HepG2 (cell line): ENCODE measurements around the gene RAB32. TPM values are rescaled to one million over a fixed set of nuclear protein-coding genes. Genes with fewer than 3 reads are reported as not detected.

ENCODE experiments used
- ATAC-seq: fragments of 200-7000 bp; cut with Tn5 transposase; 3 replicates; pipeline ENCODE4 v1.9.1; 2020; ENCODE audit warnings: mild to moderate bottlenecking, moderate library complexity
- BruUV-seq: library from RNA; stranded (reverse); fragments of 400-500 nt; replicated peaks from 2 replicates; lab custom pipeline; 2021; lab: Mats Ljungman, UMichigan
- CTCF ChIA-PET: fragments of 300-600 bp; formaldehyde crosslinking; extraction: SDS; loops from one replicate; lab custom pipeline; 2021; ENCODE audit warnings: low total read pairs, inconsistent platforms, low intra/inter-chr PET ratio; lab: Yijun Ruan, JAX
- POLR2A ChIA-PET: fragments of 350-600 bp; sonication (Branson Sonifier 250); formaldehyde crosslinking; loops from one replicate; lab custom pipeline; 2020; ENCODE audit warnings: antibody characterized with exemption, inconsistent platforms; lab: Yijun Ruan, JAX
- DNase-seq: peaks from one replicate; pipeline ENCODE4 v3.0.0-alpha.2; 2015; ENCODE audit warnings: low spot score
- FAIRE-seq: peaks from 3 replicates; lab custom pipeline; 2011; peaks lifted over from hg19 to GRCh38; lab: Jason Lieb, UNC
- H2AFZ ChIP-seq: one replicate; pipeline ENCODE4 v1.6.1; 2011; ENCODE audit warnings: low read length, inconsistent platforms
- H3K27ac ChIP-seq: fragments of 300-600 bp; 3 replicates; pipeline ENCODE4 v1.8.0; 2011; ENCODE audit warnings: mixed run types, mild to moderate bottlenecking, mixed read lengths, low read length, inconsistent platforms; ENCODE audit not compliant: insufficient read depth; ENCODE audit errors: extremely low read length
- H3K27me3 ChIP-seq, 2 experiments: fragments of 200-600 bp in 1 of 2; 2 replicates in 1 of 2; 3 replicates in 1 of 2; pipeline versions ENCODE4 v1.6.0 to v1.8.0; 2011; ENCODE audit warnings: low read length in 2 of 2, mild to moderate bottlenecking in 2 of 2, moderate library complexity in 2 of 2, inconsistent platforms in 1 of 2; ENCODE audit not compliant: insufficient read depth in 2 of 2, control insufficient read depth in 1 of 2
- H3K36me3 ChIP-seq, 2 experiments: fragments of 200-600 bp in 1 of 2; replicated peaks in 1 of 2; 2 replicates in 1 of 2; 3 replicates in 1 of 2; pipeline versions ENCODE4 v1.5.1 to v1.8.0; 2011; ENCODE audit warnings: low read length in 2 of 2, inconsistent platforms in 1 of 2; ENCODE audit not compliant: insufficient read depth in 2 of 2, control insufficient read depth in 1 of 2
- H3K4me1 ChIP-seq: 2 replicates; pipeline ENCODE4 v1.5.1; 2012; ENCODE audit warnings: low read length, inconsistent platforms; ENCODE audit not compliant: insufficient read depth
- H3K4me2 ChIP-seq: 2 replicates; pipeline ENCODE4 v1.6.0; 2011; ENCODE audit warnings: low read depth, low read length, inconsistent platforms
- H3K4me3 ChIP-seq, 3 experiments: fragments of 200-600 bp in 1 of 3; sonication (generic), shearing (Covaris generic) in 1 of 3; replicated peaks in 1 of 3; 2 replicates each; pipeline ENCODE4 v1.5.1; 2011 to 2016; ENCODE audit warnings: low read length in 3 of 3, inconsistent platforms in 2 of 3, low read depth in 2 of 3, mild to moderate bottlenecking in 2 of 3, control low read depth in 1 of 3, mixed read lengths in 1 of 3; ENCODE audit not compliant: insufficient read depth in 1 of 3
- H3K79me2 ChIP-seq: one replicate; pipeline ENCODE4 v1.6.1; 2011; ENCODE audit warnings: low read length, inconsistent platforms; ENCODE audit not compliant: insufficient read depth
- H3K9ac ChIP-seq: 2 replicates; pipeline ENCODE4 v1.6.0; 2011; ENCODE audit warnings: mild to moderate bottlenecking, low read depth, low read length, inconsistent platforms; ENCODE audit not compliant: insufficient read depth
- H3K9me3 ChIP-seq: 2 replicates; pipeline ENCODE4 v1.5.1; 2012; ENCODE audit warnings: mild to moderate bottlenecking, low read length
- H4K20me1 ChIP-seq: 2 replicates; pipeline ENCODE4 v1.6.0; 2011; ENCODE audit warnings: inconsistent platforms, mild to moderate bottlenecking, low read length, moderate library complexity; ENCODE audit not compliant: insufficient read depth
- E2F2 ChIP-seq: sonication (generic); formaldehyde crosslinking; IDR thresholded peaks from 2 replicates; pipeline ENCODE4 v1.4.0; 2020; ENCODE audit warnings: missing genetic modification reagents, borderline replicate concordance
- GABPB1 ChIP-seq: IDR thresholded peaks from 2 replicates; pipeline ENCODE4 v1.6.1; 2016; ENCODE audit warnings: mild to moderate bottlenecking, missing genetic modification reagents, moderate library complexity, missing compliant biosample characterization
- HCFC1 ChIP-seq: fragments of 150-350 bp; IDR thresholded peaks from 2 replicates; pipeline ENCODE4 v1.6.1; 2014; ENCODE audit warnings: low read depth, low read length
- HINFP ChIP-seq: sonication (generic); formaldehyde crosslinking; IDR thresholded peaks from 2 replicates; pipeline ENCODE4 v1.4.0; 2020; ENCODE audit warnings: low read depth, mild to moderate bottlenecking, missing genetic modification reagents
- HMG20A ChIP-seq: IDR thresholded peaks from 2 replicates; pipeline ENCODE4 v1.6.1; 2016; ENCODE audit warnings: borderline replicate concordance
- IRX3 ChIP-seq: sonication (generic); formaldehyde crosslinking; IDR thresholded peaks from 2 replicates; pipeline ENCODE4 v1.8.1; 2023; ENCODE audit warnings: mild to moderate bottlenecking, low read depth, missing genetic modification reagents, borderline replicate concordance
- KLF11 ChIP-seq: IDR thresholded peaks from 2 replicates; pipeline ENCODE4 v1.6.1; 2016; ENCODE audit warnings: missing compliant biosample characterization
- KLF16 ChIP-seq, 2 experiments: sonication (generic) in 1 of 2; formaldehyde crosslinking in 1 of 2; IDR thresholded peaks; 2 replicates each; pipeline versions ENCODE4 v1.6.1 to v1.8.0; 2016 to 2023; ENCODE audit warnings: missing genetic modification reagents in 2 of 2, missing compliant biosample characterization in 1 of 2
- KMT2B ChIP-seq: IDR thresholded peaks from 2 replicates; pipeline ENCODE4 v1.6.1; 2016; ENCODE audit warnings: missing genetic modification reagents, missing compliant biosample characterization
- MAZ ChIP-seq, 2 experiments: sonication (generic) in 1 of 2; formaldehyde crosslinking in 1 of 2; IDR thresholded peaks; 2 replicates each; pipeline versions ENCODE4 v1.5.0 to v1.6.1; 2012 to 2020; ENCODE audit warnings: low read depth in 2 of 2, mild to moderate bottlenecking in 2 of 2, borderline replicate concordance in 1 of 2, improper control_type of control experiment in 1 of 2, low read length in 1 of 2, missing genetic modification reagents in 1 of 2, moderate library complexity in 1 of 2
- MED1 ChIP-seq: sonication (generic); formaldehyde crosslinking; IDR thresholded peaks from 2 replicates; pipeline ENCODE4 v1.4.0; 2020; ENCODE audit warnings: missing genetic modification reagents
- RCOR2 ChIP-seq: IDR thresholded peaks from 2 replicates; pipeline ENCODE4 v1.6.1; 2016; ENCODE audit warnings: missing biosample characterization, missing genetic modification reagents
- ZBTB1 ChIP-seq: sonication (generic); formaldehyde crosslinking; IDR thresholded peaks from 2 replicates; pipeline ENCODE4 v1.4.0; 2020; ENCODE audit warnings: missing genetic modification reagents, borderline replicate concordance
- ZBTB43 ChIP-seq: sonication (generic); formaldehyde crosslinking; conservative IDR thresholded peaks from 2 replicates; pipeline ENCODE4 v1.4.0; 2020; ENCODE audit warnings: missing genetic modification reagents
- ZFP36 ChIP-seq: fragments of 150-350 bp; IDR thresholded peaks from 2 replicates; pipeline ENCODE4 v1.6.1; 2018; ENCODE audit warnings: borderline replicate concordance, low read length, low read depth; ENCODE audit not compliant: partially characterized antibody
- ZFX ChIP-seq: sonication (generic); formaldehyde crosslinking; IDR thresholded peaks from 2 replicates; pipeline ENCODE4 v1.4.0; 2020; ENCODE audit warnings: mild to moderate bottlenecking, low read depth, missing genetic modification reagents, moderate library complexity
- ZNF232 ChIP-seq: sonication (generic); formaldehyde crosslinking; IDR thresholded peaks from 2 replicates; pipeline ENCODE4 v1.4.0; 2020; ENCODE audit warnings: missing genetic modification reagents, borderline replicate concordance
- ZNF83 ChIP-seq: sonication (generic); formaldehyde crosslinking; IDR thresholded peaks from 2 replicates; pipeline ENCODE4 v1.4.0; 2020; ENCODE audit warnings: missing genetic modification reagents, mild to moderate bottlenecking, borderline replicate concordance
- WGBS: methylation state at CpG from one replicate; pipeline ENCODE4 v1.1.6; 2017; ENCODE audit warnings: low lambda C conversion rate; 5-methylcytosine and 5-hydroxymethylcytosine counted together
- in situ Hi-C: cut with HindIII; loops from 2 replicates; pipeline ENCODE4 v1.10.0; 2017; ENCODE audit warnings: low pct_unique_long_range_greater_than_20kb; ENCODE audit not compliant: extremely low pct_ligation_motif_present
- intact Hi-C: fragments of 100-400 bp; cut with micrococcal nuclease; formaldehyde crosslinking; loops from one replicate; pipeline ENCODE4 v1.10.0; 2022; ENCODE audit not compliant: unreplicated experiment
- polyA plus RNA-seq, 8 experiments: library from polyadenylated mRNA; depleted of rRNA in 3 of 8; stranded (reverse) in 7 of 8; unstranded in 1 of 8; fragments of >200 nt; fragmentation: Illumina TruSeq in 4 of 8; extraction: Trizol in 4 of 8; gene quantifications; 2 replicates each; pipeline versions ENCODE4 v1.2.1 to v1.2.3, GENCODE V29; 2011 to 2016; ENCODE audit warnings: low read depth in 4 of 8, missing spikeins in 1 of 8, mixed read lengths in 1 of 8; ENCODE audit not compliant: insufficient read depth in 1 of 8
- total RNA-seq, 5 experiments: library from RNA; depleted of rRNA; stranded (reverse); fragments of >200 nt; fragmentation: Illumina TruSeq; extraction: Trizol; gene quantifications; 2 replicates each; pipeline ENCODE4 v1.2.3, GENCODE V29; 2016; ENCODE audit warnings: low read depth in 1 of 5

The RAB32 gene
- total and polyA plus RNA-seq, 2 of the 13 experiments (the other 11 are each of a cell fraction or from before 2014, with no cell fraction given), result 43.7 to 93.9 TPM

- 0% methylated on average over 1 of the region's 1 CpG for WGBS
Observed at GRCh38 chr6:146503096-146503495, 40.5 kb upstream of the RAB32 start.

More at GRCh38 chr6:146503096-146503495, 40.5 kb upstream of the RAB32 start:
- Histone ChIP-seq H3K9ac (no peak overlapping the region), H3K79me2 (no peaks in the 10 kb centered on the region), H2AFZ (no peak overlapping the region), H3K4me3 (no peak overlapping the region), H3K9me3 (no peaks in the 10 kb centered on the region), H3K4me1 (no peaks in the 10 kb centered on the region), H3K36me3 (no peaks in the 10 kb centered on the region), H4K20me1 (no peaks in the 10 kb centered on the region), H3K27me3 (no peaks in the 10 kb centered on the region), H3K27ac (no peak overlapping the region), H3K4me2 (no peak overlapping the region)
- DNase-seq, result no peak
- ChIA-PET CTCF (no interaction called here), POLR2A (no interaction called here)
- no TSS peak for BruUV-seq
- no peak for FAIRE-seq
- intact Hi-C loops (no loop called here), in situ Hi-C loops (no loop called here)
- no peak for ATAC-seq
- TF ChIP-seq HCFC1, result no peak
- TF ChIP-seq ZNF232 (CRISPR knock-in tag), result no peak
- no peak for TF ChIP-seq RCOR2 (CRISPR knock-in tag)
- TF ChIP-seq E2F2 (CRISPR knock-in tag), result no peak
- TF ChIP-seq GABPB1 (CRISPR knock-in tag), result no peak
- TF ChIP-seq KLF11, result no peak
- no peak for TF ChIP-seq HINFP (CRISPR knock-in tag)
- no peak for TF ChIP-seq ZFP36
- TF ChIP-seq ZBTB1 (CRISPR knock-in tag), result no peak
- no peak for TF ChIP-seq ZNF83 (CRISPR knock-in tag)
- no peak for TF ChIP-seq ZFX (CRISPR knock-in tag)
- no peak for TF ChIP-seq KLF16 (CRISPR knock-in tag; IDR thresholded peaks at IDR 0.05)
- no peak for TF ChIP-seq IRX3 (CRISPR knock-in tag)
- no peak for TF ChIP-seq KMT2B
- TF ChIP-seq MAZ (IDR thresholded peaks at IDR 0.05; ENCODE audit: borderline replicate concordance, low read depth, low read length), result no peak
- no peak for TF ChIP-seq MAZ (CRISPR knock-in tag; IDR thresholded peaks at IDR 0.05; ENCODE audit: low read depth)
- TF ChIP-seq MED1 (CRISPR knock-in tag), result no peak
- no peak for TF ChIP-seq ZBTB43
- TF ChIP-seq HMG20A (CRISPR knock-in tag), result no peak
